GM10266 (cell line): Measurements from ENCODE around the gene TBK1.

Experiments
- DNase-seq: peaks from one replicate; pipeline ENCODE4 v3.0.0; 2012; ENCODE audit errors: extremely low spot score
- TF ChIP-seq, protein P1 (sequence below): IDR thresholded peaks from 2 replicates; pipeline ENCODE4 v1.5.1; 2012; ENCODE audit warnings: mild to moderate bottlenecking, low read depth; ENCODE audit not compliant: control insufficient read depth, insufficient read depth; ENCODE audit errors: missing control alignments

TBK1 gene

DNA sequence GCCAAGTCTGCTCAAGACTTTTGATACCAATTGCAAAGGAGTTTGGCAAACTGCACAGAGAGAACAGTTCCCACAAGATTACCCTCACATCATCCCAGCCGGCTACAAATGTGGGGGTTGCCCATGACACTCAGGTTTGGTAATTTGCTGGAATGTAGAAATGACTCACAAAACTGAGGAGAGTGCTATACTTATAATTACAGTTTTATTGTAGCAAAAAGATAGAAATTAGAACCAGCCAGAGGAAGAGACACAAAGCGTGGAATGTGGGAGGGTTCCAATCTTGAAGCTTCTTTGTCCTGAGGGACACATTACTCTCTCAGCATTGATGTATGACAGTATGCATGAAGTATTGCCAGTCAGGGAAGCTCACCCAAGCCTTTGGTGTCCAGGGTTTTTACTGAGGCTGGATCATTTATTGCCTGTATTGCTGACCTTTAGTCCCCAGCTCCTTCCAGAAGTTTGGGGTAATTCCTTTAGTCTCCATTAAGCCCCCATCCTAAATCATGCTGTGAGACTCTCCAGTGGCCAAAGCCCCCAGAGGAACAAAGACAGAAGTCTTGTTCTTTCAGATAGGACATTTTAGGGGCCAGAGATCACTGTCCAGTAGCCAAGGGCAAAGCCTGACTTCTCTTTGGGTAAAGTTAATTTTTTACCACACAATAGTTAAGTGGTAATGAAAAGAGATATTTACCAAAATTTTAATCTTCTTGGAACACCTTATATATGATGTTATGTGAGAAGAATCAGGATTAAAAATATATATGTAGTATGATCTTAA is 9.9 kb downstream of the TBK1 start:
- DNase-seq = no peak
- TF ChIP-seq, protein P1, sequence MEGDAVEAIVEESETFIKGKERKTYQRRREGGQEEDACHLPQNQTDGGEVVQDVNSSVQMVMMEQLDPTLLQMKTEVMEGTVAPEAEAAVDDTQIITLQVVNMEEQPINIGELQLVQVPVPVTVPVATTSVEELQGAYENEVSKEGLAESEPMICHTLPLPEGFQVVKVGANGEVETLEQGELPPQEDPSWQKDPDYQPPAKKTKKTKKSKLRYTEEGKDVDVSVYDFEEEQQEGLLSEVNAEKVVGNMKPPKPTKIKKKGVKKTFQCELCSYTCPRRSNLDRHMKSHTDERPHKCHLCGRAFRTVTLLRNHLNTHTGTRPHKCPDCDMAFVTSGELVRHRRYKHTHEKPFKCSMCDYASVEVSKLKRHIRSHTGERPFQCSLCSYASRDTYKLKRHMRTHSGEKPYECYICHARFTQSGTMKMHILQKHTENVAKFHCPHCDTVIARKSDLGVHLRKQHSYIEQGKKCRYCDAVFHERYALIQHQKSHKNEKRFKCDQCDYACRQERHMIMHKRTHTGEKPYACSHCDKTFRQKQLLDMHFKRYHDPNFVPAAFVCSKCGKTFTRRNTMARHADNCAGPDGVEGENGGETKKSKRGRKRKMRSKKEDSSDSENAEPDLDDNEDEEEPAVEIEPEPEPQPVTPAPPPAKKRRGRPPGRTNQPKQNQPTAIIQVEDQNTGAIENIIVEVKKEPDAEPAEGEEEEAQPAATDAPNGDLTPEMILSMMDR = no peak

DNA sequence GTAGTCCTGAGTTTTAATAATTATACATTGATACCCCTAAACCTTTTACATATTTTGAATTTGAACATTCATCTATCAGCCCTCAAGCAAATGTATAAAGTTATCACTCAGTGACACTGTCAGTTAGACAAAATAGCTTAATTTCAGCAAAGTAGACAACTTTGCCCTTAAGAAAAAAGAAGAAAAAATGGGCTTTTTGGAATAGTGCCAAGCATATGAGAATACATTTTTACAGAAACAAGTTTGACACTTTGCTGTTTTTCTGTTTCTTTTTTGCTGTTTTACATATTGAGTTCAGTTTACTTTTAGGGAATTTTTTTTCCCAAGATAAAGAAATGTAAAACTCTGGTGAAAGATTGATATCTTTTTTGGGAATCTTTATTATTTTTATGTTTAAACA is 14.3 kb downstream of the TBK1 start:
- DNase-seq = no peak
- TF ChIP-seq, protein P1 = no peak

DNA sequence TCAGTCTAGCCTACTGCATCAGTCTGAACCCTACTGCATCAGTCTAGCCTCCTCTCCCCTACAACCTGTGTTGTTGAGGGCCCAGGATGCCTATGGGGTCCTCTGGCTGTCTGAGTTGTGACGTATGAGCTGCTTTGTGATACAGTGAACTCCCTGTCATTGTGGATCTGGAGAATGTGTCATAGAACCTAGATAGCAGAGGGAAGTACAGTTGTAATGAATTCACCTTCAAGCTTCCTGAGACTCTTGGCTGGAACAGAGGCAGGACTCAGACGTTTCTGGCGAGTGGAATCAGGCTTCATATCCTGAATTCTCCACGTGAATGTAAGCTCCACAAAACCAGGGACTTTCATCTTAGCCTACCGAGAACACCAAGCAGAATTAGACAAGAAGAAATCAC is 17.0 kb downstream of the TBK1 start:
- TF ChIP-seq, protein P1 = no peak
- DNase-seq = no peak

DNA sequence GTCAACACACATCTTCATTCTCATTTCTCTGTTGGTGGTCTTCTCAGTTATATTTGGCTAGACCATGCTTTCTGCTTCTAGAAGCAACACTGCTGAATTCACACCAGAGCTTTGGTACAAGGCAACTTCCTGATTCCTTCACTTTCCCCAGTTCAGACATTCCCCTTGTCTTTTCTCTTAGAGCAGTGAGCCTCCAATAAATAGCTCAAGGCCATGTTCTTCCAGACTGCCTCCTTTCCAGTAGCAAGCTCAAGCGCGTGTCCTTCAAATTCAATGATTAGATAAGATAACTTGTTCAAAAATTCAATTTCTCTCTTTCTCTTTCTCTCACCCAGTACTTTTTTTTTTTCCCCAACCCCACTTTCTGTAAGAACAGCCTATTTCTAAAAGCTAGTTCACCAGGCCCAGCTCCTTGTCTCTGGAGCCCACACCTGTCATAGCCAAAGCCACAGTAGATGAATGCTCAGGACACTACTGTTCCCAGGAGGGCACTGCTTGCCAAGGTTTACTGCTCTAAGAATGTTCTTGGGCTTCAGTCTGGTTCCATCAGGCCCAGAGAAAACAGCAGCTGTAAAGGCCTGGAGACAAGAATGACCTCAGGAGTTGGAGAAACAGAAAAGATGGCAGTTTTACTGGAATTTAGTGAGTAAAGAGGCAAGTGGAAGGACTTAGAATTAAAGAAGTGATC is 17.7 kb downstream of the TBK1 start:
- TF ChIP-seq, protein P1 = no peak

DNA sequence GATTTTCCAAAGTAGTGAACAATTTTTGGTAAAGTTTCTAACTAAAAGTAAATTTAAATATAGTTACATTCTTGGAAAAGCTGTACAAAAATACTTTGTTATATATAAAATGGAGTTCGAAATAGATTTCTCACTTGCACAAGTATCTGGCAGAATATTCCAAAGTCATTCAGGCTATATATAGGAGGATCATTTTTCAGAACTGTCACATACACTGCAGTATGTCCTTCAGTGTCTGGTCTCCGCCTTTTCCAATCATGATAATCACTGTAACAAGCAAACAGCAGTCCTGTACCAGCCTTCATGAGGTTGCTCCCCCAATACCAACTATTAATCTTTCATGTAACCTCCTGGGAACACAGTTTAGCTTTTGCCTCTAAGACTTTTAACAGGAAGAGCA is 18.6 kb downstream of the TBK1 start:
- TF ChIP-seq, protein P1 = no peak

More for the DNA sequence above, 17.7 kb downstream of the TBK1 start:
- no peak for DNase-seq

DNA sequence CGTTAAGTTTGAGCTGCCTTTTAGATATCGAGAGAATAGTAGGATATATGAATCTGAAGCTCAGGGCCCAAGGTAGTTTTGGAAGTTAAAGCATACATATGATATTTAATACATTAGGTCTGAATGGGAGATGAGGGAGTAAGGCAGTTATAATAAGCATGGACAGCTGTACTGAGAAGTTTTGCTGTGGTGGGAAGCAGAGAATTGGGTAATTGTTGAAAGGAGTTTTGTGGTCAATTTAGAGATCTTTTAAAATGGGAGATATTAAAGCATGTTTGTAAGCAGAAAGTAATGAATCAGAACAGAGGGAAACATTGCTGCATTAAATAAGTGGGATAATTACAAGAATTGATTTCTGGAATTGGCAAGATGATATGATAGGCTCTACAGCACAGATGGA is 21.3 kb downstream of the TBK1 start:
- TF ChIP-seq, protein P1 = no peak
- DNase-seq = no peak

More for the DNA sequence above, 18.6 kb downstream of the TBK1 start:
- DNase-seq = no peak

DNA sequence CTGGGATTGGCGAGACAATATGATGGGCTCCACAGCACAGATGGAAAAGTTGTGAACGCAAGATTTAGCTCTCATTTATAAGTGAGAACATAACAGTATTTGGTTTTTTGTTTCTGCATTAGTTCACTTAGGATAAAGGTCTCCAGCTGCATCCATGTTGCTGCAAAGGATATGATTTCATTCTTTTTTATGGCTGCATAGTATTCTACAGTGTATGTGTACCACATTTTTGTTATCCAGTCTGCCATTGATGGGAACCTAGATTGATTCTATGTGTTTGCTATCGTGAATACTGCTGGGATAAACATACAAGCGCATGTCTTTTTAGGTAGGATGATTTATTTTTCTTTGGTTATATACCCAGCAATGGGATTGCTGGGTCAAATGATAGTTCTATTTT is 23.6 kb downstream of the TBK1 start:
- DNase-seq = no peak
- TF ChIP-seq, protein P1 = no peak
